SK-N-SH treated with all-trans-retinoic acid at 6 μM for 48 hours (cell line): ENCODE measurements around the gene OR2T10.
"Not testable (repeated sequence)": the region's sequence is repeated elsewhere in the genome, so short reads cannot be mapped to it uniquely, and the experiment has no call there.

Experiments
- GLIS3 ChIP-seq: fragments of 250-450 bp; sonication (Bioruptor Pico); IDR thresholded peaks from 2 replicates; pipeline ENCODE4 v1.5.0; 2020; ENCODE audit warnings: mild to moderate bottlenecking, moderate library complexity
- RARB ChIP-seq: fragments of 250-450 bp; sonication (Bioruptor Pico); IDR thresholded peaks from 2 replicates; pipeline ENCODE4 v1.8.0; 2021; ENCODE audit warnings: mild to moderate bottlenecking, moderate library complexity
- SNAI2 ChIP-seq: fragments of 250-450 bp; sonication (Bioruptor Pico); IDR thresholded peaks from 2 replicates; pipeline ENCODE4 v1.5.0; 2020; ENCODE audit warnings: mild to moderate bottlenecking, moderate library complexity
- TCF4 ChIP-seq: fragments of 250-450 bp; sonication (Bioruptor Pico); IDR thresholded peaks from 2 replicates; pipeline ENCODE4 v1.8.0; 2021; ENCODE audit warnings: mild to moderate bottlenecking, moderate library complexity, borderline replicate concordance
- TOX ChIP-seq: fragments of 250-450 bp; sonication (Bioruptor Pico); IDR thresholded peaks from 2 replicates; pipeline ENCODE4 v1.8.0; 2021; ENCODE audit warnings: mild to moderate bottlenecking, moderate library complexity, borderline replicate concordance

- not testable (repeated sequence) for TF ChIP-seq RARB (CRISPR knock-in tag); SNAI2 (CRISPR knock-in tag); GLIS3; TOX; TCF4
Observed at GRCh38 chr1:248551027-248551426, 46.5 kb downstream of the OR2T10 start.
